GM12865 (cell line): Measurements from ENCODE around the gene TENM3.
A peak's percentile ranks its signal among the peaks of the same experiment; 100 is the strongest.

Source experiments
- DNase-seq: peaks from one replicate; pipeline ENCODE4 v3.0.0; 2010; ENCODE audit warnings: low read depth
- H3K4me3 ChIP-seq: 2 replicates; pipeline ENCODE4 v1.5.1; 2011; ENCODE audit warnings: mild to moderate bottlenecking, low read depth, low read length, control low read depth
- TF ChIP-seq, protein P1 (sequence below): IDR thresholded peaks from 2 replicates; pipeline ENCODE4 v1.5.1; 2011; ENCODE audit warnings: low read length, control low read depth, low read depth, inconsistent platforms; ENCODE audit not compliant: insufficient read depth; ENCODE audit errors: missing control alignments

The TENM3 gene

DNA sequence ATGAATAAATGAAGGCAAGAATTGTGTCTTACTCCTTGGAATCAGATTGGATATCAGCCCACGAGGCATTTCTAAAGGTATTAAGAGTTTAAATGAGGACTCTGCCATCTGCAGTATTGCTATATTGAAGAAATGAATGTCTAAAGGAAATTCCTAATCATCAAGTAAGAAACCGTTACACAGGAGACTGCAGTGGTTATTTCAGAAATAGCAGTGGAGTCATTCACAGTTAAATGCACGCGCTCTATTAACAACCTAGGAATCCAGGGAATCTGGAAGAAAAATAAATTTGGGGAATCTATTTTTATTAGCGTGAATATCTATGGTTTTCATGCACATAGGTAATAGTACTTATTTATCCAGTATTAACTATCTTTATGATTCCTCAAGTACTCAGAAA is 334.2 kb downstream of the TENM3 start:
- TF ChIP-seq, protein P1, sequence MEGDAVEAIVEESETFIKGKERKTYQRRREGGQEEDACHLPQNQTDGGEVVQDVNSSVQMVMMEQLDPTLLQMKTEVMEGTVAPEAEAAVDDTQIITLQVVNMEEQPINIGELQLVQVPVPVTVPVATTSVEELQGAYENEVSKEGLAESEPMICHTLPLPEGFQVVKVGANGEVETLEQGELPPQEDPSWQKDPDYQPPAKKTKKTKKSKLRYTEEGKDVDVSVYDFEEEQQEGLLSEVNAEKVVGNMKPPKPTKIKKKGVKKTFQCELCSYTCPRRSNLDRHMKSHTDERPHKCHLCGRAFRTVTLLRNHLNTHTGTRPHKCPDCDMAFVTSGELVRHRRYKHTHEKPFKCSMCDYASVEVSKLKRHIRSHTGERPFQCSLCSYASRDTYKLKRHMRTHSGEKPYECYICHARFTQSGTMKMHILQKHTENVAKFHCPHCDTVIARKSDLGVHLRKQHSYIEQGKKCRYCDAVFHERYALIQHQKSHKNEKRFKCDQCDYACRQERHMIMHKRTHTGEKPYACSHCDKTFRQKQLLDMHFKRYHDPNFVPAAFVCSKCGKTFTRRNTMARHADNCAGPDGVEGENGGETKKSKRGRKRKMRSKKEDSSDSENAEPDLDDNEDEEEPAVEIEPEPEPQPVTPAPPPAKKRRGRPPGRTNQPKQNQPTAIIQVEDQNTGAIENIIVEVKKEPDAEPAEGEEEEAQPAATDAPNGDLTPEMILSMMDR = no peak

DNA sequence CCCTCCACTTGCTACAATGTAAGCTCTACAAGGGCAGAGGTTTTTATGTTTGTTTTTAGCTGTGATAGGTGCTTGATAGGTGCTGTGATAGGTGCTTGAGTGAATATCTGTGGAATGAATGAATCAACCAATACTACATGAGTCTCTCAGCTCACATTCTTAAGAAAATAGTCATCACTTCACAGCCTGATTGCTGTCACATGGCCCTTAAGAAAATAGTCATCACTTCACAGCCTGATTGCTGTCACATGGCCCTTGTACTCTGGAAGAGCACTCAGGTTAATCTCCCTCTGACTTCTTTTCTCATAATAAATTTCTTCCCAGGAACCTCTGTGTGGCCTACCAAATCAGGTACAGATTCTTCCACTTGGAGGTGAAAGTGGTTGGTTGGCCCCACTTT is 335.2 kb downstream of the TENM3 start:
- TF ChIP-seq, protein P1 = no peak
- no peak overlapping the region for H3K4me3 ChIP-seq
- no peak for DNase-seq

More for the DNA sequence above, 334.2 kb downstream of the TENM3 start:
- no peak overlapping the region for H3K4me3 ChIP-seq
- DNase-seq = no peak

DNA sequence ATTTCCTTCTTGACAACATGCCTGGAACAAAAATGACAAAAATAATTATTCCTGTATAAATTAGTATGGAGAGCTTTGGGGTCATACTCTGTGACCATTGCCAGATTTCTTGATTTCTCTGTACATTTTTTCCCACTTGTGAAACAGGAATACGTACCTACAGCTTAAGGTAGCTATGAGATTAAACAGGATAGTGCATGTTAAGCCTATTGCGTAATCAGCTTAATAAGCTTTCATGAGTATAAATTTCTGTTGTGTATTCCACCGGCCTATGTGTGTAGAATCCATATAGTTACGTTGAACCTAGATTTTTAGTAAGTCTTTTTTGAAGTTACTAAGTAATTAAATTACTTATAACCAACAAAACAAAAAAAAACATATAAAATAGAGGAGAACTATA is 339.0 kb downstream of the TENM3 start:
- no peak for DNase-seq
- no peak overlapping the region for H3K4me3 ChIP-seq
- TF ChIP-seq, protein P1 = no peak

DNA sequence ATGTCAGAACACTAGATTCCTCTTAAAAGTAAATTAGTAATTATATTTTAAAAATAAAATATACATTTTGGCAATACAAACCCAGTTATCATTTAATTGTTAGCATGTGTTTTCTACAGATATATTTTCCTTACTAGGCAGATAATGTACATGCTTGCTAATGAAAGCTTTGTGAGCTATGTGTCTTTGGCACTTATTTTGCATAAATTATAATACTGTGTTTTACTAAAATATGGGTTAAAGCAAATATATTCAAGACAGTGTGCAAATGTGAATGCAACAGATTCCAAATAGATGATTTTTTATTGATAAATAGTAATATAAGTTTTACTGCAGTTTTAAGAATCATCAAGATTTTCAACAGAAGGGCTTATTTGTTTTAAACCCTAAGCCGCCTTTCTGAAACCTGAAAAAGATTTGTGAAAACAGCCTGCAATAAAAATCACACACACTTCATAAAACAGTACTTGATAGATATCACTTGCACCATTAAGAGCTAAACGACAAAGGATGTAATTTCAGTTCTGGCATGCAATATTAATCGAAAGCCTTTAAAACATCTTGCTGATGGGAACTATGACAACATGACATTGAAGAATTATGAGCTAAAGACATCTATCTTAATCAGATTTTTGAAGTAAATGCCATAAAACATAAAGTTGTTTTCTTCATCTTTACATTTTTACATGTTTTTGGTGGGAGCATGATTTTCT is 340.7 kb downstream of the TENM3 start:
- TF ChIP-seq, protein P1 = no peak
- no peak overlapping the region for H3K4me3 ChIP-seq
- DNase-seq = no peak

DNA sequence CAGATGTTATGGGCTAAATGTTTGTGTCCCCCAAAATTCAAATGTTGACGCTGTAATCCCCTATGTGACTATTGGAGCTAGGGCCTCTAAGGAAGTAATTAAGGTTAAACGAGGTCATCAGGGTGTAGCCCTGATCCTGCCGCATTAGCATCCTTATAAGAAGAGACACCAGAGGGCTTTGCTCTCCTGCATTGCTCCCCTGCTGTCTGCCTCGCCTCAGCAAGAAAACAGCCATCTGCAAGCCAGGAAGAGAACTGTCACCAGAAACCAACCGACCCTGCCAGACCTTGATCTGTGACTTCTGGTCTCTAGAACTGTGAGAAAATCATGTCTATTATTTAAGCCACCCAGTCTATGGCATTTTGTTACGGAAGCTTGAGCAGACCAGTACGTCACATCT is 342.1 kb downstream of the TENM3 start:
- H3K4me3 ChIP-seq = no peak overlapping the region
- TF ChIP-seq, protein P1 = no peak
- DNase-seq = no peak

DNA sequence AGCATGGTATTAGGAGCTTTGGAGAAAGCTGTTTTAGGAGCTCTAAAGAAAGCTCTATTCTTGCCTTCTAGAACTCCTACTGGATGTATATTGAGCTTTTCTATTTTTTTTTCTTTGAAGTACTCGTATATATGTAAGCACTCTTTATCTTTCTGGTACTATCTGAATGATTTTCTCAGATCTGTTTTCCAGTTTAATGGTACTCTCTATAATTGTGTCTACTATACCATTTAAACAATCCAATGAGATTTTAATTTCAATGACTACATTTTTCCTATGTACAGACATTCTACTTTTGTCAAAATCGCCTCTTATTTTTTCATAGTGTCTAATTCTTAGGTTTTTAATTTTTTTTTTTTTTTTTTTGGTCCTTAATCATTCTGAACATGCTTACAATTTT is 345.9 kb downstream of the TENM3 start:
- H3K4me3 ChIP-seq = no peak overlapping the region
- TF ChIP-seq, protein P1 = no peak
- DNase-seq = no peak

DNA sequence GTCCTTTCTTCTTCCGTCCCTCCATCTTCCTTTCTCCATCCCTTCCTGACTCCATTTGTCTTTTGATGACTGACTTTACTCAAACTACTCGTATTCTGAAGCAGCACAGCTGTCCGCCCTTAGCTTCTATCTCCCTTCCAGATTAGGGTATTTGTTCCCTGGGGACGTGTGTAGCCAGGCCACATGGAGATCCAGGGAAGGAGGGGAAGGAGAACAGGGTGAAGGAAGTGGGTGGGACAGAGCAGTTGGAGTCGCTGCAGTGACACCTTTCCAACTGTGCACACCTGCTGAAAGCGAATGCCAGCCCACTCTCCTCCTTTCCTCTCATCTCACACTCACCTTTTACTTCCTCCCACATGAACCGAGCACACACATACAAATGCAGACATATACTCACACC is 350.2 kb downstream of the TENM3 start:
- DNase-seq = no peak
- peak overlapping the region; percentile 5; the same call in 1 of the 2 replicates for H3K4me3 ChIP-seq
- TF ChIP-seq, protein P1 = no peak
